Fibroblast of skin of left quadriceps (primary cell): Measurements from ENCODE around the gene ZNF768.
"Not testable (repeated sequence)": the region's sequence is repeated elsewhere in the genome, so short reads cannot be mapped to it uniquely, and the experiment has no call there.

Experiments used
- DNase-seq, 2 experiments: peaks; one replicate each; pipeline ENCODE4 v3.0.0-alpha.2; 2013; ENCODE audit warnings: low read depth in 2 of 2

Gene ZNF768

GRCh38 chr16:30510376-30510938 lies 15.9 kb downstream of the ZNF768 start:
- no peak for DNase-seq

GRCh38 chr16:30509081-30509765 lies 17.1 kb downstream of the ZNF768 start:
- no peak for DNase-seq

GRCh38 chr16:30503403-30504296 lies 22.7 kb downstream of the ZNF768 start:
- no peak for DNase-seq

- no peak for DNase-seq
These were observed 27.1 kb downstream of the ZNF768 start for GRCh38 chr16:30499284-30499683.

GRCh38 chr16:30494709-30495108 lies 31.7 kb downstream of the ZNF768 start:
- no peak for DNase-seq

GRCh38 chr16:30493941-30494488 lies 32.4 kb downstream of the ZNF768 start:
- no peak for DNase-seq

- peak; percentile 63 to 72 for DNase-seq
These were observed 34.5 kb downstream of the ZNF768 start for GRCh38 chr16:30491744-30492308.

GRCh38 chr16:30491229-30491628 lies 35.1 kb downstream of the ZNF768 start:
- no peak for DNase-seq

- no peak for DNase-seq
These were observed 36.2 kb downstream of the ZNF768 start for GRCh38 chr16:30490210-30490609.

GRCh38 chr16:30488764-30489605 lies 37.4 kb downstream of the ZNF768 start:
- no peak for DNase-seq

GRCh38 chr16:30485818-30486436 lies 40.4 kb downstream of the ZNF768 start:
- peak; percentile 3 to 5 for DNase-seq

GRCh38 chr16:30484887-30485286 lies 41.5 kb downstream of the ZNF768 start:
- no peak for DNase-seq

GRCh38 chr16:30482366-30482765 lies 44.0 kb downstream of the ZNF768 start:
- DNase-seq: no peak

- DNase-seq: no peak
These were observed 45.0 kb downstream of the ZNF768 start for GRCh38 chr16:30481381-30481780.

GRCh38 chr16:30478766-30479478 lies 47.4 kb downstream of the ZNF768 start:
- no peak for DNase-seq

- not testable (repeated sequence) for DNase-seq
These were observed 48.6 kb downstream of the ZNF768 start for GRCh38 chr16:30477773-30478172.

- no peak for DNase-seq
These were observed 49.4 kb downstream of the ZNF768 start for GRCh38 chr16:30476991-30477390.

- DNase-seq: no peak
These were observed 51.7 kb downstream of the ZNF768 start for GRCh38 chr16:30474684-30475083.

- DNase-seq: no peak
These were observed 52.3 kb downstream of the ZNF768 start for GRCh38 chr16:30474074-30474452.
